HUES64 (cell line): ENCODE results near the gene GBGT1.

Experiments
- H3K27ac ChIP-seq: 2 replicates; pipeline ENCODE4 v1.7.0; 2013; ENCODE audit warnings: low read depth, low read length, inconsistent platforms
- H3K27me3 ChIP-seq: 2 replicates; pipeline ENCODE4 v1.6.1; 2013; ENCODE audit warnings: mild to moderate bottlenecking, low read length; ENCODE audit not compliant: insufficient read depth
- H3K36me3 ChIP-seq: 2 replicates; pipeline ENCODE4 v1.6.1; 2013; ENCODE audit warnings: mild to moderate bottlenecking, low read length; ENCODE audit not compliant: insufficient read depth
- H3K4me1 ChIP-seq: 2 replicates; pipeline ENCODE4 v1.6.1; 2013; ENCODE audit warnings: mild to moderate bottlenecking, low read length, moderate library complexity; ENCODE audit not compliant: insufficient read depth
- H3K4me3 ChIP-seq: 2 replicates; pipeline ENCODE4 v1.5.1; 2013; ENCODE audit warnings: mild to moderate bottlenecking, low read length, moderate library complexity
- H3K9ac ChIP-seq: 2 replicates; pipeline ENCODE4 v1.6.1; 2013; ENCODE audit warnings: mild to moderate bottlenecking, low read depth, low read length
- H3K9me3 ChIP-seq: 2 replicates; pipeline ENCODE4 v1.6.1; 2013; ENCODE audit warnings: low read depth, low read length; ENCODE audit not compliant: insufficient read depth
- WGBS: fragments of 150-250, 120-280 bp; methylation state at CpG from one replicate; pipeline ENCODE4 v1.1.7; 2013; ENCODE audit warnings: missing lambda C conversion rate; 5-methylcytosine and 5-hydroxymethylcytosine counted together

The GBGT1 gene

GRCh38 chr9:133148199-133149129 is 15.2 kb downstream of the GBGT1 start:
- H3K36me3 ChIP-seq, result no peaks in the 10 kb centered on the region
- H3K27ac ChIP-seq, result peak overlapping the region; percentile 33; the same call in 1 of the 2 replicates
- H3K9ac ChIP-seq, result peak overlapping the region; percentile 89
- H3K4me3 ChIP-seq, result peak overlapping the region; percentile 85
- no peaks in the 10 kb centered on the region for H3K9me3 ChIP-seq
- WGBS, result 4% methylated on average over 61 of the region's 65 CpGs
- peaks cover 10% of the 10 kb centered on the region; the same call in 1 of the 2 replicates for H3K4me1 ChIP-seq
- H3K27me3 ChIP-seq, result 0 out of 2 replicates have a peak, but pooled peaks cover 3% of the 10 kb centered on the region

GRCh38 chr9:133147412-133148198 is 16.1 kb downstream of the GBGT1 start:
- Histone ChIP-seq H3K36me3 (no peaks in the 10 kb centered on the region), H3K9ac (peak overlapping the region; percentile 46; the same call in 1 of the 2 replicates), H3K27me3 (0 out of 2 replicates have a peak, but pooled peaks cover 3% of the 10 kb centered on the region), H3K4me1 (peaks cover 10% of the 10 kb centered on the region; the same call in 1 of the 2 replicates), H3K4me3 (peak overlapping the region; percentile 85), H3K27ac (peak overlapping the region; percentile 33; the same call in 1 of the 2 replicates), H3K9me3 (no peaks in the 10 kb centered on the region)
- WGBS, result 49% methylated on average over 14 of the region's 14 CpGs

- 68% methylated on average over 7 of the region's 7 CpGs for WGBS
- Histone ChIP-seq H3K36me3 (no peaks in the 10 kb centered on the region), H3K27me3 (0 out of 2 replicates have a peak, but pooled peaks cover 3% of the 10 kb centered on the region), H3K4me3 (no peak overlapping the region), H3K4me1 (peaks cover 10% of the 10 kb centered on the region; the same call in 1 of the 2 replicates), H3K9ac (no peak overlapping the region), H3K27ac (no peak overlapping the region), H3K9me3 (no peaks in the 10 kb centered on the region)
Observed at GRCh38 chr9:133146746-133147411, 16.8 kb downstream of the GBGT1 start.

DNA sequence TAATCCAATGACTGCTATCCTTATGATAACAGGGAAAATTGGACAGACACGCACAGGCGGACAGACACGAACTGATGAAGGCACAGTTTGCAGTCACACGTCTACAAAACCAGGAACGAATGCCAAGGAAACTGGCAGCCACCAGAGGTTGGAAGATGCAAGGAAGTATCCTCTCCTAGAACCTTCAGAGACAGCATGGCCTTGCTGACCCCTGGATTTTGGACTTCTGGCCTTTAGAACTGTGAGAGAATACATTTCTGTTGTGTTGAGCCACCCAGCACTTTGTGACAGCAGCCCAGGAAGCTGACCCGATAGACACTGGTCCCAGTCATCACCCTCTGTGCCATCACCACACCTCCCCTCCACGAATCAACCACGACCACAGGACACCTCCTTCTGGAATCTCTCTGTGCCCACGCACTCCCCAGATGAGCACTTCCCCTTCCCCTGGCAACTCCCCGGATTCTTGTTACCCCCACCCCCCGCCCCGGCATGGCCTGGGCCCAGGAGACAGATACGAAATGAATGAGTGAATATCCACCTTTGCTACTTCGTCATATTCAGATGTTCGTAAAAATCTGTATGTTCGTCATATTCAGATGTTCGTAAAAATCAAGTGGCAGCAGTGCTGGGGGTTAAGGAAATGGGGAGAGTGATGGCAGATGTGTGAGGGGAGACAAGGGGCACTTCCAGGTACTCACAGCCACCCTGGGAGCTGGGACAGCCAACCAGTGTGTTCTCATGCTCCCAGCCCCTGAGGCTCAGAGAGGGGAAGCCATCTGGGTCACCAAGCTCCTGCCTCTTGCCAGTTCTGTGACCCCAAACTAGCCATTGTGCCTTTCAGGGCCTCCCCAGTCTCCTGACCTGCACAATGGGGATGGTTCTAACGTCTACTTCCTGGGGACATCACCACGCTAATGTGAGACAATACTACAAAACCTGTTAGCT is 18.5 kb downstream of the GBGT1 start:
- no peak overlapping the region for H3K27ac ChIP-seq
- 93% methylated on average over 19 of the region's 19 CpGs for whole genome bisulfite sequencing
- H3K4me3 ChIP-seq, result no peak overlapping the region

GRCh38 chr9:133144142-133144903 is 19.4 kb downstream of the GBGT1 start:
- Histone ChIP-seq H3K27me3 (0 out of 2 replicates have a peak, but pooled peaks cover 3% of the 10 kb centered on the region), H3K27ac (no peak overlapping the region), H3K4me1 (peaks cover 10% of the 10 kb centered on the region; the same call in 1 of the 2 replicates), H3K36me3 (no peaks in the 10 kb centered on the region), H3K9me3 (no peaks in the 10 kb centered on the region), H3K9ac (peak overlapping the region; percentile 77), H3K4me3 (peak overlapping the region; percentile 44)
- 11% methylated on average over 52 of the region's 52 CpGs for WGBS

More for the DNA sequence above, 18.5 kb downstream of the GBGT1 start:
- Histone ChIP-seq H3K36me3 (no peaks in the 10 kb centered on the region), H3K4me1 (peaks cover 10% of the 10 kb centered on the region; the same call in 1 of the 2 replicates), H3K27me3 (0 out of 2 replicates have a peak, but pooled peaks cover 3% of the 10 kb centered on the region), H3K9ac (no peak overlapping the region), H3K9me3 (no peaks in the 10 kb centered on the region)

- H3K4me3 ChIP-seq, result peak overlapping the region; percentile 44
- H3K27ac ChIP-seq, result no peak overlapping the region
- H3K36me3 ChIP-seq, result no peaks in the 10 kb centered on the region
- WGBS, result 89% methylated on average over 10 of the region's 13 CpGs
- H3K9me3 ChIP-seq, result no peaks in the 10 kb centered on the region
- H3K4me1 ChIP-seq, result peaks cover 10% of the 10 kb centered on the region; the same call in 1 of the 2 replicates
- H3K27me3 ChIP-seq, result 0 out of 2 replicates have a peak, but pooled peaks cover 3% of the 10 kb centered on the region
- H3K9ac ChIP-seq, result peak overlapping the region; percentile 77
Observed at GRCh38 chr9:133143639-133144141, 20.0 kb downstream of the GBGT1 start.

GRCh38 chr9:133142684-133143622 is 20.8 kb downstream of the GBGT1 start:
- Histone ChIP-seq H3K4me1 (peaks cover 8% of the 10 kb centered on the region; the same call in 1 of the 2 replicates), H3K9ac (no peak overlapping the region), H3K27ac (no peak overlapping the region), H3K9me3 (no peaks in the 10 kb centered on the region), H3K4me3 (no peak overlapping the region), H3K27me3 (no peaks in the 10 kb centered on the region), H3K36me3 (no peaks in the 10 kb centered on the region)
- 74% methylated on average over 18 of the region's 18 CpGs for WGBS

- no peaks in the 10 kb centered on the region for H3K36me3 ChIP-seq
- 90% methylated on average over 16 of the region's 16 CpGs for WGBS
- H3K27me3 ChIP-seq, result no peaks in the 10 kb centered on the region
- peaks cover 4% of the 10 kb centered on the region; the same call in 1 of the 2 replicates for H3K4me1 ChIP-seq
- H3K9ac ChIP-seq, result no peak overlapping the region
- H3K27ac ChIP-seq, result no peak overlapping the region
- H3K9me3 ChIP-seq, result no peaks in the 10 kb centered on the region
- H3K4me3 ChIP-seq, result no peak overlapping the region
Observed at GRCh38 chr9:133141833-133142595, 21.7 kb downstream of the GBGT1 start.
